GM12892 (cell line): Measurements from ENCODE around the gene SPIN4. TPM values are rescaled to one million over a fixed set of nuclear protein-coding genes. Genes with fewer than 3 reads are reported as not detected.
"Not testable (repeated sequence)": the region's sequence is repeated elsewhere in the genome, so short reads cannot be mapped to it uniquely, and the experiment has no call there.

Experiments used
- DNase-seq: peaks from one replicate; pipeline ENCODE4 v3.0.0; 2011; ENCODE audit not compliant: insufficient read length
- FAIRE-seq: peaks from 2 replicates; lab custom pipeline; 2011; peaks lifted over from hg19 to GRCh38; lab: Jason Lieb, UNC
- POLR2A ChIP-seq: IDR thresholded peaks from 2 replicates; pipeline ENCODE4 v1.6.1; 2011; ENCODE audit warnings: low read depth, low read length, control low read depth
- POLR2AphosphoS5 ChIP-seq: IDR thresholded peaks from 2 replicates; pipeline ENCODE4 v1.6.1; 2011; ENCODE audit warnings: low read depth, low read length, control low read depth
- TAF1 ChIP-seq: IDR thresholded peaks from 2 replicates; pipeline ENCODE4 v1.6.1; 2011; ENCODE audit warnings: low read depth, mild to moderate bottlenecking, control low read depth, low read length, borderline replicate concordance
- polyA plus RNA-seq: library from polyadenylated mRNA; unstranded; fragments of >200 nt; gene quantifications from one replicate; pipeline ENCODE4 v1.2.1, GENCODE V29; 2012; ENCODE audit warnings: missing spikeins, inconsistent platforms; ENCODE audit not compliant: missing spikeins

Gene SPIN4
- 4.9 TPM for polyA plus RNA-seq

DNA sequence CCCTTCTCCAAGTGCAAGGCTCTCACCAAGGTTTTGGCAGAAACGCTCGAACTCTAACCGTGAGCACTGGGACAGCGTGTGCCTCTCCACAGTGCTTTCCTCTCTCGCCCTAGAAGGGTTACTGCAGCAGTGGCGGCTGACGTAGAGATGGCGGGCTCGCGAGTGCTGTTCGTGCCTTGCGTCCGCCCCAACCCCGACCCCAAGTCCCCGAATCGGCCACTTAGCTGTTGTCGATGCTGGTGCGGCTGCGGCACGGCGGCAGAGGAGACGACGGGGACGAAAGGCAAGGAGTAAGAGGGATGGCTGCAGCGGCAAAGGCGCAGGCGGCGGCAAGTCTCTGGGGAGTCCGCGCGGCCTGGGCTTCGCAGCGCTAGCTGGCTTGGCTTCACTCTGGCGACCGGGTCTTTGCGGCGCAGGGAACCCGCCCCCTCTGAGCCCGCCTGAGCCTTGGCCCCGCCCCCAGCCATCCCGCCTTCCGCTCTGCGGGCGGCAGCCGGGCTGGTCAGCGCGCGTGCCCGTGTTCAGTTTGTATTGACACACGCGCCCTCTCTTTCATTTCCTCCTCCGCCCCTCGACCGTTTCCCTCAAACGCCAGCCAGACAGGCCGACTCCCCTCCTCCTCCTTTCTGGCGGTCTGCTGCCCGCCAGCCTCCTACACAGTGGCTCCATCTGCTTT is at the start of gene SPIN4:
SPIN4 (minus strand) TSS at position 392 of the 676 bp plus-strand sequence. CDS start 513 bp downstream, outside the sequence.
- FAIRE-seq (peak; percentile 70), DNase-seq (peak; percentile 53)
- peak; percentile 43; the same call in 1 of the 2 replicates for TF ChIP-seq POLR2A
- TF ChIP-seq TAF1, result 0 out of 2 replicates have a peak, but pooled peaks have one; percentile 14
- TF ChIP-seq POLR2AphosphoS5, result no peak

DNA sequence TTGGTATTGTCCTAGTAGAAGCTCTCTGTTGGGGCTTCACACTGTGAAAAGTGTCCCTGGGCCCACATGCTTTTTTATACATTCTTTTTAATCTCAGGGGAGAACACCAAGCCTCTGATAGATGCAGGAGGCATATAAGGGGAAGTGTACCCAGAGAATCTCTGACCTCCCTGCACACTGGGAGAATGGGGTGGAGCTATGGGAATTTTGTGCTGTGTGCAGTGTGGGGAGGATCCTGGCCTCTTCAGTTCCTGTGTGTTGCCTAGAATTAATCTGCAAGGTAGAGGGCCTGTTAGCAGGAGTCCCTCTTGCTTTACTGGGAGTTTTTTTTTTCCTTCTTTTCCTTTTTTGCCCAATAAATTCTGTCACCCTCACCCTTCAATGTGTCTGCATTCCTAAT is 49.2 kb upstream of the SPIN4 start:
- TF ChIP-seq POLR2AphosphoS5 (no peak), TAF1 (no peak), POLR2A (no peak)
- DNase-seq (no peak), FAIRE-seq (no peak)

DNA sequence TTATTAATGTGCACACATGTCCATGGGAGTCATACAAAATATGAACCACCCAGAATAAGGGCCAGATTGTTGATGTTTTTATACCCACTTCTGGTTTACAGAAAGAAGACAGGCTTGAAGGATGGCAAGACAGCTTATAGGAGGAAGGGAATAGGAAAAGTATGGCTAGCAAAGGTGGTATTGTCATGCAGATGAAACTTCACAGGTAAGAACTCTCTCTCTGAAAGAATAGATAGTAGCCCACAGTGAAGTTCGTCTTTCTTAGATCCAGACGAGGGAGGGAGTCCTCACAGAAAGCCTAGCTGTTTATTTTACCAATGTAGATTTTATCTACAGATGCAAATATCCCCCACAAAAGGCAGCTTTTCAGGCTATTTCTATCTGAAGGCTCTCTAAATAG is 43.7 kb upstream of the SPIN4 start:
- TF ChIP-seq TAF1 (no peak), POLR2AphosphoS5 (no peak), POLR2A (no peak)
- FAIRE-seq (no peak), DNase-seq (no peak)

DNA sequence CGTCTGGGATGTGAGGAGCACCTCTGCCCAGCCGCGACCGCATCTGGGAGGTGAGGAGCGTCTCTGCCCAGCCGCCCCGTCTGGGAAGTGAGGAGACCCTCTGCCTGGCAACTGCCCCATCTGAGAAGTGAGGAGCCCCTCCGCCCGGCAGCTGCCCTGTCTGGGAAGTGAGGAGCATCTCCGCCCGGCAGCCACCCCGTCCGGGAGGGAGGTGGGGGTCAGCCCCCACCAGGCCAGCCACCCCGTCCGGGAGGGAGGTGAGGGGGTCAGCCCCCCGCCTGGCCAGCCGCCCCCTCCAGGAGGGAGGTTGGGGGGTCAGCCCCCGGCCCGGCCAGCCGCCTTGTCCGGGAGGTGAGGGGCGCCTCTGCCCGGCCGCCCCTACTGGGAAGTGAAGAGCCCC is 42.0 kb upstream of the SPIN4 start:
- not testable (repeated sequence) for FAIRE-seq, DNase-seq

DNA sequence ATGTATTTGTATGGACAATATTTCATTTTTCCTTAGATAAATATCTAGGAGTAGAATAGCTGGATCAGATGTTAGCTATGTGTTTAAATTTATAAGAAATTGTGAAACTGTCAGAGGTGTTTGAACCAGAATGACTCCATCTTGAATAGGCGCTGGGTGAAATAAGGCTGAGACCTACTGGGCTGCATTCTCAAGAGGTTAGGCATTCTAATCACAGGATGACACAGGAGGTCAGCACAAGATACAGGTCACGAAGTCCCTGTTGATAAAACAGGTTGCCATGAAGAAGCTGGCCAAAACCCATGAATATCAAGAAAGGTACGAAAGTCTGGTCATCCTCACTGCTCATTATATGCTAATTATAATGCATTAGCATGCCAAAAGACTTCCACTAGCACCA is 36.3 kb upstream of the SPIN4 start:
- TF ChIP-seq POLR2AphosphoS5 (no peak), POLR2A (no peak), TAF1 (no peak)
- FAIRE-seq (no peak), DNase-seq (no peak)

DNA sequence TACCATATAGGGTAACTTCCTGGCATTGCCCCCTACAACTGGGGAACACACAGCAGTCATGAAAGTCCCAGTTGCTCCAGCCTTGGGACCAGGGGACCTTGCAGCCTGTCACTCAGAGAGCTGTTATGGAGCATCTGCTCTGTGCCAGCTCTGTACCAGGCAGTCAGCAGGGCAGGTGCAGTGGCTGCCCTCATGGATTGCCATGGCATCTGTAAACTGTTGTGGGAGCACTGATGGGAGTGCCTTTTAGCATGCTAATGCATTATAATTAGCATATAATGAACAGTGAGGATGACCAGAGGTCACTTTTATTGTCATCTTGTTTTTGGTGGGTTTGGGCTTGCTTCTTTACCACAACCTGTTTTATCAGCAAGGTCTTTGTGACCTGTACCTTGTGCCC is 33.1 kb upstream of the SPIN4 start:
- FAIRE-seq, DNase-seq: not testable (repeated sequence)

DNA sequence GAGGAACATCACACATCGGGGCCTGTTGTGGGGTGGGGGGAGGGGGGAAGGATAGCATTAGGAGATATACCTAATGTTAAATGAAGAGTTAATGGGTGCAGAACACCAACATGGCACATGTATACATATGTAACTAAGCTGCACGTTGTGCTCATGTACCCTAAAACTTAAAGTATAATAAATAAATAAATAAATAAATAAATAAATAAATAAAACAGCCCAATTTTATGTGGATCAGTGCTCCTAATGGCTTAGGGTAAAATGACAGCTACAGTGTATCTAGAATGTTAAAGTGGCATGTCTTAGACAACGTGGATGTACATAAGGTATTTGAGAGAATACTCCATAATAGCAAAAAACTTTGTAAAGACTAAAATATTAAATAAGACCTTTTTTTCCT is 21.9 kb upstream of the SPIN4 start:
- DNase-seq, FAIRE-seq: not testable (repeated sequence)

DNA sequence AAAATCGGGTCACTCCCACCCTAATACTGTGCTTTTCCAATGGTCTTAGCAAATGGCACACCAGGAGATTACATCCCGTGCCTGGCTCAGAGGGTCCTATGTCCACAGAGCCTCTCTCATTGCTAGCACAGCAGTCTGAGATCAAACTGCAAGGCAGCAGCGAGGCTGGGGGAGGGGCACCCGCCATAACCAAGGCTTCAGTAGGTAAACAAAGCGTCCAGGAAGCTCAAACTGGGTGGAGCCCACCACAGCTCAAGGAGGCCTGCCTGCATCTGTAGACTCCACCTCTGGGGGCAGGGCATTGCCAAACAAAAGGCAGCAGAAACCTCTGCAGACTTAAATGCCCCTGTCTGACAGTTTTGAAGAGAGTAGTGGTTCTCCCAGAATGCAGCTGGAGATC is 16.6 kb upstream of the SPIN4 start:
- not testable (repeated sequence) for FAIRE-seq, DNase-seq

DNA sequence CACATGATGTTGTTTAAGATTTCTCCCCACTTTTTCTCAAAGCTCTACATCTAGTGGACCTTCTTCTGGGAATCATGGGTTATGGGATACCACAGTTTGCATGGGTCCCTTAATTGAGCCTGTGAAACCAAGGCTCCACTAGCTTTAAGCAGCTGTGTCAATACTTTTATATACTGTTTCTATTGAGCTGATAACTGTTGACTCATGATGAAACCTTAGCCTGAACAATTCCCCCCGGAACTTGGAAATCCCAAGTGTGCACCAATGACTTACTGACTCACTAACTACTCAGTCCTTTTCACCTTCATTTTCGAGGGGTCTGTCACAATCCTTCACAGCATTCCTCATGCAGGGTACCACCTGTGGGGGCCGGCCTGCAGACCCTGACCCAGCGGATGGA is 12.7 kb upstream of the SPIN4 start:
- no peak for TF ChIP-seq TAF1
- TF ChIP-seq POLR2AphosphoS5, result no peak
- no peak for TF ChIP-seq POLR2A
- no peak for FAIRE-seq

DNA sequence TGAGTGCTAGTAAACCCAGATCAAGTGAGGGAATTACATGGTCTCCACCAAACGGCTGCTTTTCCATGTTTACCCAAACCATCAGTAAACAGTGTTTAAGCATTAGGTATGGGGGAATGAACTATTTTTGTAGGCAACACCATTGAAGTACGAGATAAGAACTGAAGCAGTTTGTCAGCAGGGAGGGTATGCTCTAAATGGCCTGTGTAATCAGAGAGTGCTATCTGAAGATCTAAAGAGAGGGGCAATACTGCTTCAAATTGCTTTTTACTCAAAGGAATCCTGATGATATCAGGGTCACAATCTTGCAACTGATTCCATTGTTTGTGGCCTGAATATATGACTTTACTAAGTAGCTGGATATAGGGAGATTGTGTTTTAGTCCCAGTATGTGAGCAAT is 10.4 kb upstream of the SPIN4 start:
- no peak for FAIRE-seq

More for the DNA sequence above, 12.7 kb upstream of the SPIN4 start:
- DNase-seq, result no peak

DNA sequence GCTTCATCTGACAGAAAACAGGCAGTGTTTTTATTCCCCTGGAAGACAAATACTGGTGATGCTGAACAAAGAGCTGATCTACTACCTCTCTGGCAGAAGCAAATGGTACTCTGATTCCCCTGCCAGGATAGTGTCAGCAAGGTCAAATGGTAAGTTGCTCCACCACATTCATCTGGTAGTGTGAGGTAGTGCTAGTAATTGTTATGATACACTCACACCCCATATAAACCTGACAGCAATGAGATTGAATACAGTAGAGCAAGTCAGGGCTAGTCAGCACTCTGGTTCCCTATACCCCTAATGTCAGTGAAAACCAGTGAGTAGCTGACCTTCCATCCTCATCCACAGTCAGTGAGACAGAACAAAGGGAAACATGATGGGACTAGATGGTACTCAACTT is 3.4 kb upstream of the SPIN4 start:
- DNase-seq, result no peak

More for the DNA sequence above, 10.4 kb upstream of the SPIN4 start:
- TF ChIP-seq TAF1 (no peak), POLR2A (no peak), POLR2AphosphoS5 (no peak)
- no peak for DNase-seq

DNA sequence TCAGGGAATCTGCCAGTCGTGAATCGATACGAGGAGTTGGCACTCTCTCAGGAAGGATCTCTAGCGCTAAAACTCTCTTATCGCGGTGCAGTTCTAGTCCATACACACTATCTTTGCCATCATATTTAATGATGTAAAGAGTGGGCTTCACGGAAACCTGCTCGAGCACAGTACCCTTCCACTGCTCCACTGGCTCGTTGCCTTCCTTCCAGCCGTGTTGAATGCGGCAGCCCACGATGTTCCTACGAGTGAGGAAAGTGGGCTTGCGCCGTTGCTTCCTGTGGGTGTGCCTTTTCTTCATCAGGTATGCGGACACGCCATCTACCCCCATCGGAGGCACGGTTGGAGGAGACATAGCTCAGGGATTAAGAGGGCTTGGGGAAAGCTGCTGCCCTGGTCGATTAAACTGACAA is 661 bp downstream of the SPIN4 start:
- TF ChIP-seq POLR2AphosphoS5 (no peak), TAF1 (no peak), POLR2A (no peak)
- FAIRE-seq, result peak; percentile 60
- DNase-seq, result no peak

More for the DNA sequence above, 3.4 kb upstream of the SPIN4 start:
- FAIRE-seq, result no peak
- TF ChIP-seq POLR2AphosphoS5 (no peak), POLR2A (no peak), TAF1 (no peak)

DNA sequence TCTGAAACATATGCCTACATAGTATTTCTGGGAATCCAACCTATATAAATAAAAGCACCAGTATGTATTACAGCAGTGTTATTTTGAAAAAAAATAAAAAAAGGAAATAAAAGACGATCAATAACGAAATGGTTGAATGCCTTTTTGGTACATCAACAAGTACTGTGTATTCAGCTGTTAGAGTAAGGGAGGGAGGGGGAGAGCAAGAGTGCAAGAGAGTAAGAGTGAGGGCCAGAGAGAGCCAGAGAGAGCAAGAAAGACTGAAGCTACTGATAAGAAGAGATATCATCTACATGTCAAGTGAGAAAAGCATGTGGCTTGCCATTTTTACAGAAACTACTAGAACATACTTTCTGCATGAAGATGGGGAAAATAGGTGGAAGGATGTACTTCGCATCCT is 1.8 kb downstream of the SPIN4 start:
- DNase-seq, result no peak
- no peak for TF ChIP-seq TAF1
- TF ChIP-seq POLR2AphosphoS5, result no peak
- no peak for TF ChIP-seq POLR2A
- FAIRE-seq, result no peak

DNA sequence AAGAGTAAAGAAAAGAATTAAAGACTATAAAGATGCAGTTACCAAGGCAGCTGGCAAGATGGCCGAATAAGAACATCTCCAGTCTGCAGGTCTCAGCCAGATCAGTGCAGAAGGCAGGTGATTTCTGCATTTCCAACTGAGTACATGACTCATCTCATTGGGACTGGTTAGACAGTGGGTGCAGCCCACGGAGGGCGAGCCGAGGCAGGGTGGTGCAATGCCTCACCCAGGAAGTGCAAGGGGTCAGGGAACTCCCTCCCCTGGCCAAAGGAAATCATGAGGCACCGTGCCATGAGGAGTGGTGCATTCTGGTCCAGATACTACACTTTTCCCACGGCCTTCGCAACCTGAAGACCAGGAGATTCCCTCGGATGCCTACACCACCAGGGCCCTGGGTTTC is 20.5 kb downstream of the SPIN4 start:
- DNase-seq, result no peak

More for the DNA sequence above, 20.5 kb downstream of the SPIN4 start:
- TF ChIP-seq POLR2A, result no peak
- TF ChIP-seq TAF1, result no peak
- no peak for TF ChIP-seq POLR2AphosphoS5
- no peak for FAIRE-seq
